ENCODE data around the gene CTNNA3.

CTNNA3 gene

GRCh38 chr10:66844176-66844942 is 851.6 kb downstream of the CTNNA3 start:
- DNase-seq = no peak

- DNase-seq = no peak
Observed at GRCh38 chr10:66843396-66843795, 852.6 kb downstream of the CTNNA3 start.

GRCh38 chr10:66842867-66843266 is 853.1 kb downstream of the CTNNA3 start:
- no peak for DNase-seq

- no peak for DNase-seq
Observed at GRCh38 chr10:66842371-66842770, 853.6 kb downstream of the CTNNA3 start.

GRCh38 chr10:66838656-66839055 is 857.3 kb downstream of the CTNNA3 start:
- DNase-seq = no peak

- DNase-seq = peak; percentile 9 to 22
Observed at GRCh38 chr10:66837990-66838389, 858.0 kb downstream of the CTNNA3 start.

- DNase-seq = peak; percentile 5 to 40
Observed at GRCh38 chr10:66837335-66837734, 858.7 kb downstream of the CTNNA3 start.

- DNase-seq = no peak
Observed at GRCh38 chr10:66836771-66837170, 859.2 kb downstream of the CTNNA3 start.

GRCh38 chr10:66836057-66836456 is 859.9 kb downstream of the CTNNA3 start:
- no peak for DNase-seq

- no peak for DNase-seq
Observed at GRCh38 chr10:66835400-66835799, 860.6 kb downstream of the CTNNA3 start.

GRCh38 chr10:66834802-66835201 is 861.2 kb downstream of the CTNNA3 start:
- DNase-seq = no peak

GRCh38 chr10:66833861-66834260 is 862.1 kb downstream of the CTNNA3 start:
- no peak for DNase-seq

GRCh38 chr10:66832781-66833422 is 863.1 kb downstream of the CTNNA3 start:
- no peak for DNase-seq

- no peak for DNase-seq
Observed at GRCh38 chr10:66828957-66829356, 867.0 kb downstream of the CTNNA3 start.

- no peak for DNase-seq
Observed at GRCh38 chr10:66827353-66827752, 868.6 kb downstream of the CTNNA3 start.

- no peak for DNase-seq
Observed at GRCh38 chr10:66823301-66823700, 872.7 kb downstream of the CTNNA3 start.

- DNase-seq = peak in 1 of 2 experiments; percentile 5
Observed at GRCh38 chr10:66822801-66823200, 873.2 kb downstream of the CTNNA3 start.

GRCh38 chr10:66819691-66820090 is 876.3 kb downstream of the CTNNA3 start:
- no peak for DNase-seq

- DNase-seq = no peak
Observed at GRCh38 chr10:66813122-66813521, 882.9 kb downstream of the CTNNA3 start.

GRCh38 chr10:66811211-66811610 is 884.8 kb downstream of the CTNNA3 start:
- DNase-seq = no peak

- no peak for DNase-seq
Observed at GRCh38 chr10:66809402-66809801, 886.6 kb downstream of the CTNNA3 start.

- no peak for DNase-seq
Observed at GRCh38 chr10:66805612-66806011, 890.4 kb downstream of the CTNNA3 start.

GRCh38 chr10:66804962-66805361 is 891.0 kb downstream of the CTNNA3 start:
- no peak for DNase-seq

- DNase-seq = no peak
Observed at GRCh38 chr10:66803174-66803573, 892.8 kb downstream of the CTNNA3 start.

GRCh38 chr10:66799474-66799873 is 896.5 kb downstream of the CTNNA3 start:
- DNase-seq = no peak
